HG03354 (cell line): ENCODE results near the gene POLL.
"Not testable (repeated sequence)": the region's sequence is repeated elsewhere in the genome, so short reads cannot be mapped to it uniquely, and the experiment has no call there.

Source experiments
- ATAC-seq: cut with Tn5 transposase; IDR thresholded peaks from one replicate; pipeline ENCODE4 v1.9.1; 2021; ENCODE audit warnings: mild to moderate bottlenecking; ENCODE audit not compliant: unreplicated experiment, poor library complexity, severe bottlenecking

The POLL gene

DNA sequence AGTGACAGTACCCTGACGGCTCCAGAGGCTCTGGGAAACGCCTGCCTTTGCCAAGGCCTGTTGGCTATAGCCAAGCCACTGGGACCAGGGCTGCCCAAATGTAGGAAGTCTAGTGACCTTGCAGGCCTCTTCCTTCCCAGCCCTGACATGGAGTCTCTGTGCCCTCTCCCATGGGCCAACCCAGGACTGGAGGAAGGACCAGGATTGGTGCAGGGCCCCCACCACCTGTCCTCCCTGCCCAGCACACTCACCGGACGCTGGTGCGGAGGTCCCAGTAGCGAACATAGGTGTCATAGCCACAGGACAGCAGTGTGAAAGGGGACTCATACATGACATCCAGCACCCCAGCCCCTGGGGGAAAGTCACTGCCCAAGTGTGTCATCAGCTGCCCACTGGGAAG, 24.0 kb upstream of the POLL start:
- ATAC-seq = no peak

- ATAC-seq = no peak
These were observed 23.2 kb upstream of the POLL start for GRCh38 chr10:101611096-101611905.

- ATAC-seq = no peak
These were observed 21.4 kb upstream of the POLL start for GRCh38 chr10:101609481-101609880.

- no peak for ATAC-seq
These were observed 19.1 kb upstream of the POLL start for GRCh38 chr10:101607124-101607523.

- peak; percentile 82 for ATAC-seq
These were observed 14.8 kb upstream of the POLL start for GRCh38 chr10:101602761-101603398.

DNA sequence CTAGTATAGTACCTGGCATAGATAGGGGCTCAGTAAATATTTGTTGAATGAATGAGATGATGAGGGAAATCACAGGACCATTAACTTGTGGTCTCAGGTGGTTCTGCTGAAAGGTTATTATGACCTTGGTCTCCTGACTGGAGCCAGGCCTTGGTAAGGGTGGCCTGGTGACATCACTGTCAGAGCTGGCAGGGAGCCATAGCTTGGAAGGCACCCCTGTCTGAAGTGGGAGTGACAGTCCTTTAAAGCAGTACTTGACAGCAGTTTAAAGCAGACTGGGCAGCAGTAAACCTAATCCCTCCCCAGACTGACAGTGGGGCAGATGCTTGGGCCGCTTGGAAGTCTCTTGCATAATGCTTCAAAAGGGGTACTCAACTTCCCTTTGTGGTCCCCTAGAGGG, 13.5 kb upstream of the POLL start:
- ATAC-seq = no peak

GRCh38 chr10:101597091-101597900, 9.2 kb upstream of the POLL start:
- ATAC-seq = no peak

GRCh38 chr10:101595591-101596433, 7.8 kb upstream of the POLL start:
- no peak for ATAC-seq

DNA sequence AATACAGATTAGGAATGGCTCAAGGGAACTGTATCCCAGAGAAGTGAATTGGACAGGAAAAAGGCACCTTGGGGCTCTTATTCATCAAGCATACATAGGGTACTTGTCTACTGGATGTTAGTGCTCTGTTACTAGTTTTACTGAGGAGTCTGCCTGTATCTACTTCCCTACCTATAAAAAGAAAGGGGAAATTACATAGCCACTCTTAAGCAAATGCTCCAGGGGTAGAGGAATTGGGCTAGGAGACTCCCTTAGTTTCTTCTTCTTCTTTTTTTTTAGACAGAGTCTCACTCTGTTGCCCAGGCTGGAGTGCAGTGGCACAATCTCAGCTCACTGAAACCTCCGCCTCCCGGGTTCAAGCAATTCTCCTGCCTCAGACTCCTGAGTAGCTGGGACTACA, 5.3 kb upstream of the POLL start:
- ATAC-seq = not testable (repeated sequence)

GRCh38 chr10:101588879-101589278, 822 bp upstream of the POLL start:
- no peak for ATAC-seq

DNA sequence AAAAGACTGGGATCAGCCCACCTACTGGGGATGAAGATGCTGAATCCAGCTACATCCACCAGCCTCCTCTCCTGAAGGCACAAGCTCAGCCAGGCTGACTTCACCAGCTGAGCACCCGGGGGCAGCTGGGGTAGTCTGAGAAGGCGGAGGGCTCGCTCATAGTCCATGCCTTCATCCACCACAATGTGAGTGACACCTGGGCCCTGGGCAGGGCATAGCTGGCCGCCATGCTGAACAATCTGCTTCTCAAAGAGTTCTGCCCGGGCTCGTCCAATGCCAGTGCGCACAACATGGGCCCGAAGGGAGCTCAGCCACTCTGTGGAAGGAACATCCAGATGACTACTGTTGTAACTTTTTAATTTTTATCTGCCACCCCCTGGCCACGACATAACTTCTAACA, 2.2 kb downstream of the POLL start:
- no peak for ATAC-seq

DNA sequence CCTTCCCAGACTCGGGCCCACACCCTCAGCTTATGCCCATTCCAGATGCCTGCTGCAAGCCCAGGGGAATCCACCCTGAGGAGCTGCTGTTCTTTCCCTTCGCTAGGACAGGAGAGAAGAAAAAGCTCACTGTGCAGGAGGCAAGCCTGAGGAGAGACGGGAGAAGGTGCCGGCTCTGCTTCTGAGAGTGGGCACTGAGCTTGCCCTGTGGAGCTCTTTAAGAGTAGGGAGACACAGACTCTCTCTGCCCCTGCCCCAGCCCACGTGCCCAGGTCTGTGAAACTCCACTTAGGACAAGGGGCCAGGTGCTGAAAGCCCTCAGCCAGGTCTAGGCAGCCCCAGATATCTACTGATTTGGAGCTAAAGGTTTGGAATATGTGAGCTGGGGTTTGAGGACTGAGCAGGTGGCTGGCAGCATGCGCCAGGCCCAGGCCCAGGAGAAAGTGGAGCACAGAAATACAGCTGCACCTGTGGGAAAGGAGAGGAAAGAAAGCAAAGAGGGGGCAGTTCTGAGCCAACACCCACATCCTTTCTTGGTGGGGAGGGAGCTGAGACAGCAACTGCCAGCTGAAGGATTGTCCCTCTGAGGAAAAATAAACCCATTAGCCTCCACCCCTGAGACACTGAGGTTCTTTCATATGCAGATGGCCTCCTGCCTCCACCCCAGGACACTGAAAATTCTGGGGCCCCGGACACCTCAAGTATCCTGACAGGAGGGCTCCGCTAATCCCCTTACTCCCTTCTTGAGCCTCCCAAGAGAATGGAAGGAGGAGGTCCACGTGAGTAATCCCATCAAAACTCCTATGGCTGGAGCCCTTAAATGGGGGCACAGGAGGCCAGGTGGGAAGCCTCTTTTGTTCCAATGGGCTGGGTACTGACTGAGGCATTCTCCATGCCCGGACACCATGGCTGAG, 7.3 kb downstream of the POLL start:
- no peak for ATAC-seq

DNA sequence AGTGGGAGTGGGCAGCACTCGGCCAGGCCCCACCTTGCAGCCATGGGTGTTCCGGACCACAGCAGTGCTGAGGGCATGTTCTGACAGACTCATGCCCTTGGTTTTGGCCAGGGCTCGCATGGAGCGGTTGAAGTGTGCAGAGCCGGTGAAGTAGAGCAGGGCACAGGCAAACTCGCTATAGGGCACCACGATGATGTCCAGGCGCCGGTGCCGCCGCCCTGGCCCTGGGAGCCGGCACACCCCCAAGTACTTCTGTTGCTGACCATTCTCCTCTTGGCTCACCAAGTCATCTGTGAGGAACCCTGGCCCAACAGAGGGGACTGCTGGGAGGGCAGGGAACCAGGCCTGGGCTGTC, 8.6 kb downstream of the POLL start:
- no peak for ATAC-seq

GRCh38 chr10:101578803-101579515, 9.1 kb downstream of the POLL start:
- ATAC-seq = no peak

- no peak for ATAC-seq
These were observed 9.9 kb downstream of the POLL start for GRCh38 chr10:101578192-101578591.

DNA sequence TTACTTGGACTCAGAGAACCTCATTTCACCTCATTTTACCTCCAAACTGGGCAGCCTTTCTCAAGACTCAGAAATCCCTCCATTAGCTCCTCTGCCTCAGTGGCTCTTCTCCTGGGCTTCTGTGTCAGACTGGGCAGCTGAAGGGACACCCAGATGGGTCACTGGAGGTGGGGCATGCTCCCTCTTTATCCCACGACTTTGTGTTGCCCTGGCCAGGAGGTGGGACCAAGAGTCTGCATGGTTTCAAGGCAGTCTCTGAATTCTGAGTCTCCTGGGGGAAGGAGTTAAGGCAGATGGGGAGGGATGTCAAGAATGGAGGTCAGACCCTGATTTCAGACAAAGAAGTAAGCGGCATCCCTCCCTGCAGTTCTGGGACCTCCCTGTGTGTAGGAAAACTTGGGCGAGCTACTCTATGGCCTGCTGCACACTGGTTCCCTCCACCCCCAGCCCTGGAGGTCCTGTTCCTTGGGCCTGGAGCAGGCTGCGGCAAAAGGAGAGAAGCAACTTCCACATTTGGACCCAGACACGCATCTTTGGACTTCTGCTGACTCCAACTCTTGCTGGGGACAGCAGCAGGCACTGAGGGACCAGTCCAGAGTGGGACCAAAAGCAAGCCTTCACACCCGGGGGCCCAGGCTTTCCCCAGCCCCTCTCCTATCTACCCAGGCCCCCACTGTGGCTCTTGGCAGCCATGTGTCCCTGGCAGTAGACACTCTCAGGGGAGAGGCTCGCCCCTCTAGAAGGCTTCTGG, 10.8 kb downstream of the POLL start:
- no peak for ATAC-seq

DNA sequence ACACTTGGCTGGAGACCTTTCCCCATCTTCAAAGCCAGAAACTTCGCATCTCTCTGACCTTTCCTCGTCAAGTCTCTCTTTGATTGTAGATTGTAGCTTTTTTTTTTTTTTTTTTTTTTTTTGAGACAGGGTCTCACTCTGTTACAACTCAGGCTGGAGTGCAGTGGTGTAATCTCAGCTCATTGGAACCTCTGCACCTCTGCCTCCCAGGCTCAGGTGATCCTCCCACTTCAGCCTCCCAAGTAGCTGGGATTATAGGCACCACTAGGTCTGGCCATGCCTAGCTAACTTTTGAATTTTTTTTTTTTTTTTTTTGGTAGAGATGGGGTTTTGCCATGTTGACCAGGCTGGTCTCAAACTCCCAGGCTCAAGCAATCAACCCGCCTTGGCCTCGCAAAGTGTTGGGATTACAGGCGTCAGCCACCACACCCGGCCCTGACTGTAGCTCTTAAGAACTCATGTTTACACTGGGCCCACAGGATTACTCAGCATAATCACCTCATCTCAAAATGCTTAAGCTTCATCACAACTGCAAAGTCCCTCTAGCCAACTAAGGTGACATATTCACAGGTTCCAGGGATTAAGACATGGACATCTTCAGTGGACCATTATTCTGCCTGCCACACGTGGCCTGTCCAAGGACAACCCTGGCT, 11.7 kb downstream of the POLL start:
- ATAC-seq = no peak
